Erythroblast (primary cell): Measurements from ENCODE around the gene GOLGA1.

ENCODE experiments used
- GATA1 ChIP-seq: IDR thresholded peaks from 2 replicates; pipeline ENCODE4 v1.6.1; 2011; ENCODE audit warnings: low read depth, mild to moderate bottlenecking, control low read depth, low read length, moderate library complexity
- POLR2A ChIP-seq: IDR thresholded peaks from 2 replicates; pipeline ENCODE4 v1.6.1; 2011; ENCODE audit warnings: mild to moderate bottlenecking, low read length

DNA sequence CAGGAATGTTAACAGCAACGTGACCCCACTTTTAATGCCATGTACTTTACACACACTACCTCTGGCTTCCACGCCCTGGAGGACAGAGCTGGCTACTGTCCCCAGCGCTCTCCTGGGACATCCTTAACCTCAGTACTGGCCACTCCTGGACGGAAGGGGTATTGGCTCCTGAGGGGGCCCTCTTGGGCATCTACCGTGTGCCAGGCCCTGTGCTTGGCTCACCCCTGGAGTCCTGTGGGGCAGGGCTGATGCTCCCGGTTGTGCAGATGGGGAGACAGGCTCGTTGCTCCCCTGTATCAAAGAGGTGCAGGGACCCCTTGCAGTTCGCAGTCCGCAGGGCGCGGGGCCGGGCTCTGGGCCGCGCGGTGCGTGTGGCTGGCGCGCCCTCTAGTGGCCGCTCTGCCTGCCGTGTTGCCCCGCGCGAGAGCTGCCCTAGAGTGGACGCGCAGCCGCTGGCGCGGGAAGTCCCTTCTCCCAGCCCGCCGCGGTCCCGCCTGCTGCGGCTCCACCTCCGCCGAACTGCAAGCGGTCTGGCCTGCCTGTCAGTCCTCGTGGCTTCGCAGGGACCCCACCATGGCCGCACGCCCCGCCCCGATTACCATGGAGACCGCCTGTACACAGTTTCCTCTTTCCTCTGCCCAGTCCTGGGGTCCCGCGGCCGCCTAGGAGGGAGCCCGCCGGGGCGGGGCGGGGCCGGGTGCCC, 87.9 kb downstream of the GOLGA1 start, which contains the start of gene WDR38:
- TF ChIP-seq POLR2A (no peak), GATA1 (no peak)
